WERI-Rb-1 (cell line): ENCODE results near the gene HERC2.

Experiments
- DNase-seq: peaks from one replicate; pipeline ENCODE4 v3.0.0-alpha.2; 2020
- H3K27ac ChIP-seq: fragments of 250-450 bp; sonication (Bioruptor Pico); 2 replicates; pipeline ENCODE4 v1.5.1; 2020; ENCODE audit warnings: mild to moderate bottlenecking, moderate library complexity
- H3K27me3 ChIP-seq: fragments of 250-450 bp; sonication (Bioruptor Pico); 2 replicates; pipeline ENCODE4 v1.5.1; 2021; ENCODE audit warnings: mild to moderate bottlenecking, low read depth, moderate library complexity; ENCODE audit not compliant: insufficient read depth, severe bottlenecking
- H3K36me3 ChIP-seq: fragments of 250-450 bp; sonication (Bioruptor Pico); 2 replicates; pipeline ENCODE4 v1.5.1; 2020; ENCODE audit warnings: mild to moderate bottlenecking, moderate library complexity
- H3K4me3 ChIP-seq: 2 replicates; pipeline ENCODE4 v1.5.1; 2011; ENCODE audit warnings: low read depth, mild to moderate bottlenecking, control low read depth, low read length
- H3K9me3 ChIP-seq: fragments of 250-450 bp; sonication (Bioruptor Pico); 2 replicates; pipeline ENCODE4 v1.5.1; 2021; ENCODE audit warnings: mild to moderate bottlenecking, moderate library complexity; ENCODE audit not compliant: severe bottlenecking
- CTCF ChIP-seq: IDR thresholded peaks from 2 replicates; pipeline ENCODE4 v1.5.1; 2011; ENCODE audit warnings: low read depth, mild to moderate bottlenecking, control low read depth, inconsistent platforms, low read length

Gene HERC2

GRCh38 chr15:28190391-28191174, 131.4 kb downstream of the HERC2 start:
- Histone ChIP-seq H3K4me3 (no peak overlapping the region), H3K36me3 (peaks cover 51% of the 10 kb centered on the region), H3K27ac (no peak overlapping the region), H3K27me3 (no peaks in the 10 kb centered on the region), H3K9me3 (no peaks in the 10 kb centered on the region)
- no peak for DNase-seq
- no peak for TF ChIP-seq CTCF

GRCh38 chr15:28185148-28185895, 136.7 kb downstream of the HERC2 start:
- Histone ChIP-seq H3K4me3 (no peak overlapping the region), H3K27me3 (no peaks in the 10 kb centered on the region), H3K9me3 (no peaks in the 10 kb centered on the region), H3K36me3 (peaks cover 42% of the 10 kb centered on the region), H3K27ac (no peak overlapping the region)
- no peak for TF ChIP-seq CTCF
- no peak for DNase-seq

GRCh38 chr15:28184166-28184565, 137.8 kb downstream of the HERC2 start:
- peaks cover 34% of the 10 kb centered on the region for H3K36me3 ChIP-seq
- no peak for DNase-seq

GRCh38 chr15:28182731-28183130, 139.2 kb downstream of the HERC2 start:
- peaks cover 30% of the 10 kb centered on the region for H3K36me3 ChIP-seq
- TF ChIP-seq CTCF, result no peak
- DNase-seq, result no peak
- no peaks in the 10 kb centered on the region for H3K27me3 ChIP-seq
- H3K4me3 ChIP-seq, result no peak overlapping the region
- no peaks in the 10 kb centered on the region for H3K9me3 ChIP-seq
- H3K27ac ChIP-seq, result no peak overlapping the region

More at GRCh38 chr15:28184166-28184565, 137.8 kb downstream of the HERC2 start:
- Histone ChIP-seq H3K4me3 (no peak overlapping the region), H3K27me3 (no peaks in the 10 kb centered on the region), H3K9me3 (no peaks in the 10 kb centered on the region), H3K27ac (no peak overlapping the region)
- no peak for TF ChIP-seq CTCF

- Histone ChIP-seq H3K27me3 (no peaks in the 10 kb centered on the region), H3K4me3 (no peak overlapping the region), H3K36me3 (peaks cover 27% of the 10 kb centered on the region), H3K27ac (no peak overlapping the region), H3K9me3 (no peaks in the 10 kb centered on the region)
- no peak for DNase-seq
- no peak for TF ChIP-seq CTCF
These were observed 139.8 kb downstream of the HERC2 start for GRCh38 chr15:28182216-28182615.
